ENCODE data around the gene CFAP47.

The CFAP47 gene

DNA sequence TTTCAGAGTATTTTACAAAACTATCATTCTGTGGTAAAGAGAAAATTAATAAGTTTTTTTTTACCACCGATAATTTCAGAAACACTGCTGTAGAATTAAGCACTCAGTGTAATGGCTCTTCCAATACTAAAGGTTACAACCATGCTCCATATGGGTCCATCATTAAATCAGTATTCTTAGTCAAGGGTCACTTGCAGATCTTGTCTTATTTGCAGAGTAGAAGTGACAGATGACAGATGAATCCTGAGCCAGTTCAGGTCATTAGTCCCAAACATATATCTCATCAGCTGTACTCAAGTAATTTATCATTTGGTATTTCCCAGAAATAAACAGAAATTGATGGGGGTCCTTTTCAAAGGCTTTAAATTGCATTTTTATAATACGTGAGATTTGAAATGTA, 182.9 kb downstream of the CFAP47 start:
- TF ChIP-seq, protein P1, sequence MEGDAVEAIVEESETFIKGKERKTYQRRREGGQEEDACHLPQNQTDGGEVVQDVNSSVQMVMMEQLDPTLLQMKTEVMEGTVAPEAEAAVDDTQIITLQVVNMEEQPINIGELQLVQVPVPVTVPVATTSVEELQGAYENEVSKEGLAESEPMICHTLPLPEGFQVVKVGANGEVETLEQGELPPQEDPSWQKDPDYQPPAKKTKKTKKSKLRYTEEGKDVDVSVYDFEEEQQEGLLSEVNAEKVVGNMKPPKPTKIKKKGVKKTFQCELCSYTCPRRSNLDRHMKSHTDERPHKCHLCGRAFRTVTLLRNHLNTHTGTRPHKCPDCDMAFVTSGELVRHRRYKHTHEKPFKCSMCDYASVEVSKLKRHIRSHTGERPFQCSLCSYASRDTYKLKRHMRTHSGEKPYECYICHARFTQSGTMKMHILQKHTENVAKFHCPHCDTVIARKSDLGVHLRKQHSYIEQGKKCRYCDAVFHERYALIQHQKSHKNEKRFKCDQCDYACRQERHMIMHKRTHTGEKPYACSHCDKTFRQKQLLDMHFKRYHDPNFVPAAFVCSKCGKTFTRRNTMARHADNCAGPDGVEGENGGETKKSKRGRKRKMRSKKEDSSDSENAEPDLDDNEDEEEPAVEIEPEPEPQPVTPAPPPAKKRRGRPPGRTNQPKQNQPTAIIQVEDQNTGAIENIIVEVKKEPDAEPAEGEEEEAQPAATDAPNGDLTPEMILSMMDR (IDR thresholded peaks at IDR 0.05; ENCODE audit: control insufficient read depth, extremely low read depth, insufficient read depth): no peak
- no peak for DNase-seq (ENCODE audit: low read depth)
- no peak overlapping the region for H3K4me3 ChIP-seq (ENCODE audit: low read depth, low read length)

DNA sequence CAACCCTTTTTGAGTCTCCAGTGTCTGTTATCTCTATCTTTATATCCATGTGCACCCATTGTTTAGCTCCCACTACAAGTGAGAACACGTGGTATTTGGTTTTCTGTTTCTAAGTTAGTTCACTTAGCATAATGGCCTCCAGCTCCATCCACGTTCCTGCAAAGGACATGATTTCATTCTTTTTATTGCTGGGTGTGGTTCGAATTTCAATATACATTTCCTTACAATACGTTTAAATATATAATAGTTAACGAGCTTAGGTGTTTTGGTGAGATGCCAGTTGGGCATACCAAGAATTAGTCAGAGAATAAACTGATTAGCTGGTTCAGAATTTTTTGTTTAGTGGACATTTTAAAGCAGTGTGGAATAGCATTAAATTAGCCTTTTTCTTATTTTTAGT, 196.7 kb downstream of the CFAP47 start:
- no peak overlapping the region for H3K4me3 ChIP-seq (ENCODE audit: low read depth, low read length)
- TF ChIP-seq, protein P1 (IDR thresholded peaks at IDR 0.05; ENCODE audit: control insufficient read depth, extremely low read depth, insufficient read depth): no peak
- no peak for DNase-seq (ENCODE audit: low read depth)

DNA sequence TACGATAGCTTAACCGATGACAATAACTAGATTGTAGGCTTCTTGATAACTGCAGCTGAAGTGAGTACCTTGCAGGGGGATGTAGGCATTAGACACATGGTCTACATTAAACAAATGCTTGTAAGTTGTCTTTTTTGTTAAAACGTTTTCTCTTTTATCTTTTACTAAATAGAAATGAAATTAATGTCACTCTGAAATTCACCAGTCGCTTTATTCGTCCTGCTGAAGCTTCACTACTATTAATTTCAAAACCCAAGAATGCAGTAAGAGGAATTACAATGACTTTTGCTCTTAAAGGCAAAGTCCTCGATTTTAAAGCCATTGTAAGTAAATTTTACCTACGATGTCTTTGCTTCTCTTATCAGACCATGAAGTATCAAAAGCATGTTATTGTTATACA, 239.7 kb downstream of the CFAP47 start:
- TF ChIP-seq, protein P1 (IDR thresholded peaks at IDR 0.05; ENCODE audit: control insufficient read depth, extremely low read depth, insufficient read depth): no peak
- no peak overlapping the region for H3K4me3 ChIP-seq (ENCODE audit: low read depth, low read length)
- no peak for DNase-seq (ENCODE audit: low read depth)

DNA sequence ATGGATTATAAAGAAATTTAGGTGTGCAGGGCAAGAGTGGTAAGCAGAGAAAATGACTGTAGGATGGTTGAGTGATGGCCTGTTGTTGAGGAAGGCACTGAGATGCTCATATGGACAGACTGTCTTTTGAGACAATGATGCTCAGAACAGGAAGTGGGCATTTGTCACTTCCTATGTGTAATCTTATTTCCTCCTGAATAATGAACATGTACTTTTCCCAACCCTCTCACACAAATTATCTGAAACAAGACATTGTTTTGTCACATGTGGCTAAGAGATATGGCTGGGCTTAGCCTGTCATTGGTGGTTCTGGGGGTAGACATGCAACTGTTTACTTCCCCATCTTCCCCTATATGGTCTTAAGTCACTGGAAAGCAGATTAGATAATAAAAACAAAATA, 240.5 kb downstream of the CFAP47 start:
- DNase-seq (ENCODE audit: low read depth): no peak
- no peak overlapping the region for H3K4me3 ChIP-seq (ENCODE audit: low read depth, low read length)
- TF ChIP-seq, protein P1 (IDR thresholded peaks at IDR 0.05; ENCODE audit: control insufficient read depth, extremely low read depth, insufficient read depth): no peak

DNA sequence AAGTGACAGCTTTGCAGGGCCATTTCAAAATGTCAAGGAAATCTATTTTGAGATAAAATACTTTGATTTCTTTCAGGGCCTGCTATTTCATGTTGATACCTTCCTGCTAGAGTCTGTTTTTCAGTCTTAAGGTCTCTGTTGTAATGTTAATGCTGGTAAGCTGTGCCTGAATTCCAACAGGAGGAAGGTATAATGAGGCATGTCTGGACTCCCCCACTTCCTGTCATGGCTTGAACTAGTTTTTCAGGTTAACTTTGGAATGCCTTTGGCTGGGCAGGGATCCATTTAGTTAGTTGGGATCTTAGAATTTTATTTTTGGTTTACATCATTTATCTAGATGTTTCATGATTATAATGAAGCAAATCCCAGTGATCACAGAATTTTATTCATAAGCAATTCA, 279.0 kb downstream of the CFAP47 start:
- no peak overlapping the region for H3K4me3 ChIP-seq (ENCODE audit: low read depth, low read length)
- no peak for DNase-seq (ENCODE audit: low read depth)
- TF ChIP-seq, protein P1 (IDR thresholded peaks at IDR 0.05; ENCODE audit: control insufficient read depth, extremely low read depth, insufficient read depth): no peak

DNA sequence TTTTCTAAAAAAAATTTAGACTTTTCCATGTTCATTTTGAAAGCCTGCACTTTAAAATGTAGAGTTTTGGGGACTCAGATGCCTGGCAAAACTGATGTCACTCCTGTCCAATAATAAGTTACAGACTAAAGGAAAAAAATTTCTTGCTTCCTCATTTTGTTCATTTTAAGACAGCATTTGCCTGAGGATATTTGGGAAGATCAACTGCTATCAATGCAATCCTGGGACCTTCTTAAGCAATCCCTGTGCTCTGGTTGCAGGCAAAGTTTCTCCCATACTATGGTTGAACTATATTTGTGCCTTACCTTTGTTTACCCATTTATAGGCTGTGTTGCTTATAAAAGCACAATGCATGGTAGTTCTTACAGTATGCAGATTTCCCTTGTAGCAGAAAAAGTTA, 280.4 kb downstream of the CFAP47 start:
- DNase-seq (ENCODE audit: low read depth): no peak
- TF ChIP-seq, protein P1 (IDR thresholded peaks at IDR 0.05; ENCODE audit: control insufficient read depth, extremely low read depth, insufficient read depth): no peak
- H3K4me3 ChIP-seq (ENCODE audit: low read depth, low read length): no peak overlapping the region

DNA sequence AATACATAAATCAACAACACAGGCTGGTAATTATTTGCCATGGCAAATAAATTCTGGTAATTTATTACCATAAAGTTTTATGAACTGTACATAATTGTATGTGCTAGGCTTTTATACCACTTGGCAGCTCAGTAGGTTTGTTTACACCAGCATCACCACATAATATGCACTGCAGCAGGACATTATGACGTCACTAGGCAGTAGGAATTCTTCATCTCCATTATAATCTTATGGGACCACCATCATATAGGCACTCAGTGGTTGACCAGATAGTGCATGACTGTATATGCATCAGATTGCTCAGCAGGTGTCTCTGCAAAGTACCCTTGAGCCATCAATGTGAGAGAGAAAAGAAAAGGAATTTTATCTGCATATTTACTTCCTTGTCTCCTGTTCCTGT, 295.4 kb downstream of the CFAP47 start:
- H3K4me3 ChIP-seq (ENCODE audit: low read depth, low read length): no peak overlapping the region
- TF ChIP-seq, protein P1 (IDR thresholded peaks at IDR 0.05; ENCODE audit: control insufficient read depth, extremely low read depth, insufficient read depth): no peak
- DNase-seq (ENCODE audit: low read depth): no peak
